Effector memory CD8-positive, alpha-beta T cell (primary cell): Measurements from ENCODE around the gene SKIC8.

Experiments
- ATAC-seq: fragments of 150-1000 bp; cut with Tn5 transposase; replicated peaks from 2 replicates; pipeline ENCODE4 v1.10.0; 2021; ENCODE audit warnings: mild to moderate bottlenecking, moderate library complexity
- DNase-seq, 3 experiments: peaks; one replicate each; pipeline ENCODE4 v3.0.0; 2021
- H3K27ac Mint-ChIP-seq, 2 donors: one replicate each; pipeline ENCODE4 v1.8.0; 2022; ENCODE audit warnings: mild to moderate bottlenecking in 2 of 2, mixed read lengths in 2 of 2, moderate library complexity in 2 of 2
- H3K27me3 Mint-ChIP-seq, 2 donors: one replicate each; pipeline ENCODE4 v1.8.0; 2022; ENCODE audit warnings: mixed read lengths in 2 of 2
- H3K36me3 Mint-ChIP-seq: one replicate; pipeline ENCODE4 v1.8.0; 2022; ENCODE audit warnings: mild to moderate bottlenecking, moderate library complexity, mixed read lengths; ENCODE audit not compliant: insufficient read depth
- H3K4me1 Mint-ChIP-seq, 2 donors: one replicate each; pipeline ENCODE4 v1.8.0; 2022; ENCODE audit warnings: low read depth in 2 of 2, mixed read lengths in 2 of 2
- H3K4me3 Mint-ChIP-seq, 2 donors: one replicate each; pipeline ENCODE4 v1.8.0; 2022; ENCODE audit warnings: mild to moderate bottlenecking in 2 of 2, mixed read lengths in 2 of 2, moderate library complexity in 2 of 2
- H3K9me3 Mint-ChIP-seq, 2 donors: one replicate each; pipeline ENCODE4 v1.8.0; 2022; ENCODE audit warnings: mixed read lengths in 2 of 2

The SKIC8 gene

DNA sequence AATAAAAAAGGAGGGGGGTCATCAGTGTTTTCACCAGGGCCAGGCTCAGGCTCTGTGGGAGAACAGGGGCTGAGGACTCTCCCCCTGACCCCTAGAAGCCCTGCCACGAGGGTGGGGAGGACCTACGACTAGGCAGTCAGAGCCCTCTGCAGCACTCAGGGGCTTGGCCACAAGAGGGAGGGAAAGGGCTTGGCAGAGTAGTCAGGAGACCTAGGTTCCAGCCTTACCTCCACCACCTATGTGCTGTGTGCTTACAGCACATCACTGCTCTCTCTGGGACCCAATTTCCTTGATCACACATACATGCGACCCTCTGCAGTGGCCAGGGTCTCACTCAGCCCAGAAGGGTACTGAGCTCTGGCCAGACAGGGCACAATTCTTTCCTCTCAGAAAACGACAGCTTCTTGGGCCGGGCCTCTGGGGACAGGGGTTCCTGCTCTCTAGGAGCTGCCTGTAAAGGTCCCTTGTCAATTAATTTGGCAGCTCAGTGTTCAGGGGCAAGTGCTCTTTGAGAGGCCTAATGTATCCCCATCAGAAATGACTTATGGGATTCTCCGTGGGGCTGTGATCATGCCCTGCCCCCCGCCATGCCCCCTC is 16.4 kb upstream of the SKIC8 start:
- peaks cover 11 to 34% of the 10 kb centered on the region in 2 donors for H3K27me3 Mint-ChIP-seq
- no peak for ATAC-seq
- H3K27ac Mint-ChIP-seq: no peak overlapping the region

GRCh38 chr15:78314181-78314581 is 14.8 kb upstream of the SKIC8 start:
- Mint-ChIP-seq H3K36me3 (no peaks in the 10 kb centered on the region), H3K27me3 (peaks cover 16 to 39% of the 10 kb centered on the region in 2 donors), H3K4me1 (no peaks in the 10 kb centered on the region), H3K4me3 (no peak overlapping the region), H3K27ac (no peak overlapping the region), H3K9me3 (no peaks in the 10 kb centered on the region)
- ATAC-seq (no peak), DNase-seq (no peak)

More for the DNA sequence above, 16.4 kb upstream of the SKIC8 start:
- H3K9me3 Mint-ChIP-seq: no peaks in the 10 kb centered on the region
- no peak overlapping the region for H3K4me3 Mint-ChIP-seq
- H3K36me3 Mint-ChIP-seq: no peaks in the 10 kb centered on the region
- no peaks in the 10 kb centered on the region for H3K4me1 Mint-ChIP-seq
- no peak for DNase-seq

DNA sequence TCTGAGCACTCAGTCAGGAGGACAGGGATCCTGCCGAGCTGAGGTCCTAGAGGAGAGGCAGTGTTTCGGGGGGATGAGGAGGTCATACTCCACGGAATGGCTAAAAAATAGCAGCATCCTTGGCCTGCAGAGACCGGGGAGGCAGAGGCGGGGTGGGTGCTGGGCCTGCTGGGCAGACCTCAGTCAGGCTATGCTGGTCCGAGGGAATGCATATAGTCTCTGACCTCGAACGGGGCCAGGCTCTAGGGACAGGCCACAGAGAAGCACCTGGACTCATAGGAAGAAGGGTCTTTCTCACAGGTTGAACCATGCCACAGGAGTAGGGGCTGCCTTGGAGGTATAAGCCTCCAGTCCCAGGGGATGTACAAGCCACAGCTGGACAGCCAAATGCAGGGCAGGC is 14.0 kb upstream of the SKIC8 start:
- Mint-ChIP-seq H3K36me3 (no peaks in the 10 kb centered on the region), H3K4me3 (no peak overlapping the region), H3K27me3 (peaks cover 19 to 47% of the 10 kb centered on the region in 2 donors), H3K27ac (no peak overlapping the region), H3K9me3 (no peaks in the 10 kb centered on the region), H3K4me1 (no peaks in the 10 kb centered on the region)
- DNase-seq: no peak
- ATAC-seq: no peak

GRCh38 chr15:78312957-78313356 is 13.5 kb upstream of the SKIC8 start:
- no peak for DNase-seq
- H3K9me3 Mint-ChIP-seq: no peaks in the 10 kb centered on the region
- H3K27me3 Mint-ChIP-seq: peaks cover 22 to 51% of the 10 kb centered on the region in 2 donors
- H3K27ac Mint-ChIP-seq: no peak overlapping the region
- H3K4me1 Mint-ChIP-seq: no peaks in the 10 kb centered on the region
- no peak overlapping the region for H3K4me3 Mint-ChIP-seq
- H3K36me3 Mint-ChIP-seq: no peaks in the 10 kb centered on the region
- ATAC-seq: no peak

DNA sequence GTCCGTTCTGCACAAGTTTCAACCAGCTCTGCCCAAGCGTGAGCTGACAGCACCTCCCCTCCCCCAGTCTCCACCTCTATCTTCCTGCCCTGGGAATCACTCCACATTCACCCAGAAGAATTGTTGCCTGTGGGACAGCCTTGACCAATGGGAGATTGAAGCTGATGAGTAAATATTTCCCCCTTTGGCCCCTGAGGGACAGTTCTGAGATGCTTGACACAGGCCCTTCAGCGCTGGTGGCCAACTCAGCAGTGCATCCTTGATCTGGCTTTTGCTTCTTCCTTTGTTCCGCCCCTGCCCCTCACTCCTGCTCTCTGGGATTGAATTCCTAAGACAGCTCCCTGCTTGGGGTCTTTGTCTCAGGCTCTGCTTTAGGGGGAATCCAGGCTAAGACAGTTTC is 13.1 kb upstream of the SKIC8 start:
- Mint-ChIP-seq H3K27ac (no peak overlapping the region), H3K27me3 (peaks cover 24 to 54% of the 10 kb centered on the region in 2 donors), H3K4me3 (no peak overlapping the region), H3K4me1 (no peaks in the 10 kb centered on the region), H3K9me3 (no peaks in the 10 kb centered on the region), H3K36me3 (no peaks in the 10 kb centered on the region)
- DNase-seq (no peak), ATAC-seq (no peak)

GRCh38 chr15:78311292-78311691 is 11.9 kb upstream of the SKIC8 start:
- Mint-ChIP-seq H3K27me3 (peaks cover 24 to 60% of the 10 kb centered on the region in 2 donors), H3K36me3 (no peaks in the 10 kb centered on the region), H3K4me3 (no peak overlapping the region), H3K4me1 (no peaks in the 10 kb centered on the region), H3K9me3 (no peaks in the 10 kb centered on the region), H3K27ac (no peak overlapping the region)
- no peak for ATAC-seq
- no peak for DNase-seq

GRCh38 chr15:78308422-78309032 is 9.1 kb upstream of the SKIC8 start:
- Mint-ChIP-seq H3K4me1 (no peaks in the 10 kb centered on the region), H3K9me3 (no peaks in the 10 kb centered on the region), H3K27ac (no peak overlapping the region), H3K4me3 (no peak overlapping the region), H3K27me3 (peaks cover 24 to 63% of the 10 kb centered on the region in 2 donors), H3K36me3 (no peaks in the 10 kb centered on the region)
- DNase-seq: peak in 2 of 3 experiments; percentile 24
- peak; percentile 59 for ATAC-seq

- Mint-ChIP-seq H3K4me1 (no peaks in the 10 kb centered on the region), H3K4me3 (no peak overlapping the region), H3K9me3 (no peaks in the 10 kb centered on the region), H3K36me3 (no peaks in the 10 kb centered on the region), H3K27ac (no peak overlapping the region), H3K27me3 (peaks cover 19 to 57% of the 10 kb centered on the region in 2 donors)
- DNase-seq: no peak
- ATAC-seq: no peak
These were observed 8.6 kb upstream of the SKIC8 start for GRCh38 chr15:78307976-78308375.

- no peak overlapping the region for H3K27ac Mint-ChIP-seq
- ATAC-seq (no peak), DNase-seq (no peak)
- peaks cover 13 to 45% of the 10 kb centered on the region in 2 donors for H3K27me3 Mint-ChIP-seq
- no peak overlapping the region for H3K4me3 Mint-ChIP-seq
- no peaks in the 10 kb centered on the region for H3K9me3 Mint-ChIP-seq
- no peaks in the 10 kb centered on the region for H3K36me3 Mint-ChIP-seq
- H3K4me1 Mint-ChIP-seq: no peaks in the 10 kb centered on the region
These were observed 6.9 kb upstream of the SKIC8 start for GRCh38 chr15:78306176-78306774.

- peaks cover 6% of the 10 kb centered on the region for H3K36me3 Mint-ChIP-seq
- no peaks in the 10 kb centered on the region for H3K9me3 Mint-ChIP-seq
- no peak overlapping the region for H3K4me3 Mint-ChIP-seq
- ATAC-seq (no peak), DNase-seq (no peak)
- H3K27ac Mint-ChIP-seq: no peak overlapping the region
- H3K27me3 Mint-ChIP-seq: peaks cover 11 to 43% of the 10 kb centered on the region in 2 donors
- H3K4me1 Mint-ChIP-seq: peaks cover 1 to 6% of the 10 kb centered on the region in 2 donors
These were observed 5.0 kb upstream of the SKIC8 start for GRCh38 chr15:78304216-78305066.

DNA sequence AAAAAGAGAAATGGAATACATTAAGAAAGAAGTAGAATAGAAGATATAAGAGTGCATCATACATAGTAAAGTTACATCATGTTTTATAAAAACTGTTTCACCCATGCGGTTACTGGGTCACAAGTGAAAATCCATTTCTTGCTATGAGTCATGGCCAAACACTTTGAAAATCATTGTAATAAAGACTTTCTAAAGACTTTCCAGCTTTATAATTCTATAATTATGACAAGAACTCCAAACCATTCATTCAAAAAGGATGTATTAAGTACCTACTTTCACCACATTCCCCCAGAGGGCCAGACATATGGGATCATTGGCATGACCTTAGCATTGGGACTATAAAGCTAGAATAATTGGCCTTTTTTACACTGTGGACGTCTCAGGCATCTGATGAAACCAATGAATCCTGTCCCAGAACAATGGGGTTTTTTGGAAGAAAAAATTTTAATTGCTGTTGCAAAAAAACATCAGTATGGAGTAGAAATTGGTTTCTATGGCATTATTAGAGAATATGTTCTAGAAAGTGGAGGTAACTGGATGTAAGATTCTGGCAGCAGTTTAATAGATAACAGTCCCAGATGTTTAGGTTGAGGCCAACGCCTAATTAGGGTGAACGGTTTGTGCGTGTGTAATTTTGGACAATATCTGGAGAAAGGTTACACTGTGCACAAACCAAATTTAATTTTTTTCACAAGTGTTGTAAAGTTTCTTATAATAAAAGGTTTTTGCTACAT is 3.3 kb upstream of the SKIC8 start:
- DNase-seq: no peak
- no peak overlapping the region for H3K27ac Mint-ChIP-seq

GRCh38 chr15:78301828-78302227 is 2.4 kb upstream of the SKIC8 start:
- no peak for ATAC-seq
- no peak for DNase-seq
- Mint-ChIP-seq H3K9me3 (no peaks in the 10 kb centered on the region), H3K4me1 (peaks cover 12 to 14% of the 10 kb centered on the region in 2 donors), H3K27ac (peak overlapping the region in 1 of 2 donors; percentile 36), H3K4me3 (no peak overlapping the region), H3K27me3 (peaks cover 0 to 19% of the 10 kb centered on the region in 2 donors), H3K36me3 (peaks cover 8% of the 10 kb centered on the region)

More for the DNA sequence above, 3.3 kb upstream of the SKIC8 start:
- Mint-ChIP-seq H3K4me3 (no peak overlapping the region), H3K27me3 (peaks cover under 1 to 26% of the 10 kb centered on the region in 2 donors), H3K9me3 (no peaks in the 10 kb centered on the region), H3K36me3 (peaks cover 8% of the 10 kb centered on the region), H3K4me1 (peaks cover 12 to 14% of the 10 kb centered on the region in 2 donors)
- no peak for ATAC-seq

- no peak overlapping the region for H3K4me3 Mint-ChIP-seq
- peaks cover 8% of the 10 kb centered on the region for H3K36me3 Mint-ChIP-seq
- no peak for ATAC-seq
- H3K9me3 Mint-ChIP-seq: no peaks in the 10 kb centered on the region
- H3K27me3 Mint-ChIP-seq: peaks cover 0 to 14% of the 10 kb centered on the region in 2 donors
- peak overlapping the region; percentile 2 to 36 for H3K27ac Mint-ChIP-seq
- H3K4me1 Mint-ChIP-seq: peaks cover 12 to 14% of the 10 kb centered on the region in 2 donors
- DNase-seq: no peak
These were observed 1.9 kb upstream of the SKIC8 start for GRCh38 chr15:78301326-78301725.
